Upper lobe of left lung (tissue), 4 donors: ENCODE results near the gene ACTR1B.
"Not testable (repeated sequence)": the region's sequence is repeated elsewhere in the genome, so short reads cannot be mapped to it uniquely, and the experiment has no call there.

Source experiments
- CTCF ChIP-seq, 6 experiments: fragments of 450-650 bp in 4 of 6; fragments of 200-600 bp in 2 of 6; sonication (generic) in 2 of 6; IDR thresholded peaks; one replicate each; pipeline ENCODE4 v1.5.1; 2016 to 2019; ENCODE audit warnings: antibody characterized with exemption in 6 of 6
- POLR2A ChIP-seq, 4 donors: fragments of 450-650 bp; IDR thresholded peaks; one replicate each; pipeline ENCODE4 v1.5.1; 2016 to 2017; ENCODE audit warnings: antibody characterized with exemption in 4 of 4, mild to moderate bottlenecking in 2 of 4
- POLR2AphosphoS5 ChIP-seq, 2 donors: sonication (generic); formaldehyde crosslinking; IDR thresholded peaks; one replicate each; pipeline ENCODE4 v1.5.1; 2017; ENCODE audit warnings: antibody characterized with exemption in 2 of 2

GRCh38 chr2:97608745-97609144 is 55.1 kb downstream of the ACTR1B start:
- TF ChIP-seq CTCF, POLR2A, POLR2AphosphoS5 (IDR thresholded peaks at IDR 0.05): not testable (repeated sequence)
